HL-60/S4 (cell line): ENCODE measurements around the gene DOCK2.
"Not testable (repeated sequence)": the region's sequence is repeated elsewhere in the genome, so short reads cannot be mapped to it uniquely, and the experiment has no call there.

Experiments used
- in situ Hi-C: fragments of 300-500 bp; cut with MboI; formaldehyde crosslinking; loops from 2 replicates; pipeline ENCODE4 v1.14.3; 2022; ENCODE audit warnings: low sequenced_read_pairs

DOCK2 gene

GRCh38 chr5:169922474-169922873 is 285.4 kb downstream of the DOCK2 start:
- in situ Hi-C loops, result no loop called here

- in situ Hi-C loops, result no loop called here
Measured at GRCh38 chr5:169923988-169924387, 286.9 kb downstream of the DOCK2 start.

DNA sequence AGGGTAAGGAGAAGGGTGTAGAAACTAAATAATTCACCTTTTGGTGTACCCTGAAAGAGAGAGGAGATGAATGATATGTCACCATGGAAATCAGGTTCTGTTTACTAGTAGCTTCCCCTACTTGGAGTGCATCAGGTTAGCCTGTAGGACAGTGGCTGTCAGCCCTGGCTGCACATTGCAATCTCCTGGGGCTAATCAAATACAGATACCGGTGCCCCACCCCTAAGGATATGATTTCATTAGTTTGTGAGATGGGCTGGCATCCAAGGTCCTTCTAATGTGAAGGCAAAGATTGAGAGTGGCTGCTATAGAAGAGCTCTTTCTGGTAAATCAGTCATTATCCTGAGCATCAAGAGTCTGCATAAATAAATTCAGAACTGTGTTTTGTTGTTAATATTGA is 296.1 kb downstream of the DOCK2 start:
- in situ Hi-C loops, result no loop called here

DNA sequence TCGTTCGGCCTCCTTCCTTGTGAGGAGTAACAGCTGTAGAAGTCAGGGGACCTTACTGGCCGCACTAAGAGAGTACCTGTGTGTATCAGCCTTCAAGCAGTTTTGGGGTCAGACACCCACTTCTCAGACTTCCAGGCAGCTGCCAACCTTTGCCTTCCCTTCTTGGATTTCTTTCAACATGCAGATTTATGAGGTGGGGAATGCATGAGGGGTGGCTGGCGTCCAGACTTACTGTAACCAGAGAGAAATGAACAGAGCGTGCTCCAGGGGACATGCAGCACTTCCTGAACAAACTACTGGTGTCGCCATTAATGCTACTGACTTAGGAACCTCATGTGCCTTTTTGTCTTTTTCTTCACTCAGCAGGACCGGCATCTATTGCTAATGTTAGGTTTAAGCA is 296.5 kb downstream of the DOCK2 start:
- in situ Hi-C loops, result no loop called here

DNA sequence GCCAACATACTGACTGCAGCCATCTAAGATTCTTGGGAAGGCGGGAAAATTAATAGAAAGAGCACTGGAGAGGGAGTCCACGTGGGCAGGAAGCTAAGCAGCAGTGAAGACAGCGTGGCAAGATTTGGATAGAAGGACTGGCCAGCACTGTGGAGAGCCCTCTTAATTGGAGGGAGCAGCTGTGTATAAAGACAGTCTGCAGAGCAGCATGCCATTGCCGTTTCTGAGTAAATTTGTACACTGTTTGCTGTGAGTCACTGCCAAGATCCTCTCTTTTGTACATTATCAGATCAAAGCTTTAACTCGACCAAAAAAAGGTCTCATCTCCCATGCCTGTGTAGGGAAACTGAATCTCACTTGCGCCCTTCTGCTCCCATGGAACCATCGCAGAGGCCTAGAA is 297.9 kb downstream of the DOCK2 start:
- in situ Hi-C loops, result no loop called here

- in situ Hi-C loops, result no loop called here
Measured at GRCh38 chr5:169935762-169936161, 298.7 kb downstream of the DOCK2 start.

DNA sequence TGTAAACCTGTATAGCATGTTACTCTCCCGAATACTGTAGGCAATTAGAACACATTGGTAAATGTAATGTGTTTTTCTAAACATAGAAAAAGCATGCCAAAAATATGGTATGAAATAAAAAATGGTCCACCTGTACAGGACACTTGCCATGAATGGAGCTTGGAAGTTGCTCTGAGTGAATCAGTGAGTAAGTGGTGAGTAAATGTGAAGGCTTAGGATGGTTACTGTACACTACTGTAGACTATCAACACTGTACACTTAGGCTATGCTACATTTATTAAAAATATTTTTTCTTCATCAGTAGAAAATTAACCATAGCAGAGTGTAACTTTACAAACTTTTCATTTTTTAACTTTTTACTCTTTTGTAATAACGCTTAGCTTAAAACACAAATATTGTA is 301.4 kb downstream of the DOCK2 start:
- in situ Hi-C loops, result no loop called here

GRCh38 chr5:169939731-169940130 is 302.7 kb downstream of the DOCK2 start:
- in situ Hi-C loops, result no loop called here

DNA sequence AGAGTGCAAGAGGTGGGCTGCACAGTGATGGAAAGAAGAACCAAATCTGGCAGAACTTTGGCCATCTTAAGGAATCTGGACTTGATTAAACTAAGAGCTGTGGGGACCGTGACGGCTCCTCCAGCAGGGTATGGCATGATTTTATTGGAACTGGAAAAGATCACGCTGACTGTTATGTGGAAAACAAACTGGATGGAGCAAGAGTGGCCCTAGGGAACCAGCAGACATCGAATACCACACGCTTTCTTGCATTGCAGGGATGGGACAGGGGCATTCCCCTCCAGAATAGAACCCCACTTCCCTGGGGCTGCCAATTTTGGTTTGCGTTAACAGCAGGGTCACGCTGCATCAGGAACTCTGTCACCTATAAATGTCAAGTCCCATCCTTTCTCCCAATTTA is 304.5 kb downstream of the DOCK2 start:
- in situ Hi-C loops, result no loop called here

DNA sequence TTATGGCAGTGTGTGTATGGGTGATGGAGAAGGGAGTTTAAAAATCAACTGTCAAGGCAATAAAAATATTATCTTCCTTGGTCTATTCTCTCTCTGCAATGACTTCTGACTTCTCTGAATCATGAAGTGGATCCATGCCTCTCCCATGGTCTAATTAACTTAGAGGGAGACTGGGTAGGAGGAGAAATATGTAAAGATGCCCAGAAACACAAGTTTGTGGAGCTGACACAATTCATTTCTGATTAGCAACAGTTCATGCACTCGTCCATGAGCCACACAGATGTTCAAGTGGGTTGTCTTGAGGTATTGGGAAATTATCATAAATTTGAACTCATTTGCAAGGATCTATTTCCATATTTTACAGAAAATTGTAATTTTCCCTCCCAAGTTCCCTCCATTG is 305.1 kb downstream of the DOCK2 start:
- in situ Hi-C loops, result no loop called here

GRCh38 chr5:169943026-169943425 is 306.0 kb downstream of the DOCK2 start:
- in situ Hi-C loops, result no loop called here

DNA sequence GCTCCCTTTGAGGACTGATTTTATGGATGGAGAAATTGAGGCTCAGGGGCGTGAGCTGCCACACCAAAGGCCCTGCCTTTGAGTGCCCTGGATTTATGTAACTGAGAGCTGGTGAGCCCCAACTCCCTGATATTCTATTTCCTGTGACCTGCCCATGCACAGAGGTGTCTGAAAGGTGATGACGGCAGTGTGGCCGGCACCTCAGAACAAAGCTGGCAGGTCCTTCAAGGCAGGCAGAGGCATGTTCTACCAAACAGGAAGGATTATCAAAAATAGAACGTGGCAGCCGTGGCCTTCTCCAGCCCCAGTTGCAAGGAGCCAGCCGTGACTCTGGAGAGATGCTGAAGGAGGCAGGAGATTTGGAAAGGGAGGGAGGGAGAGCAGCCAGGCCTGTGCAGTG is 307.0 kb downstream of the DOCK2 start:
- in situ Hi-C loops, result no loop called here

- in situ Hi-C loops, result no loop called here
Measured at GRCh38 chr5:169944922-169945680, 308.0 kb downstream of the DOCK2 start.

DNA sequence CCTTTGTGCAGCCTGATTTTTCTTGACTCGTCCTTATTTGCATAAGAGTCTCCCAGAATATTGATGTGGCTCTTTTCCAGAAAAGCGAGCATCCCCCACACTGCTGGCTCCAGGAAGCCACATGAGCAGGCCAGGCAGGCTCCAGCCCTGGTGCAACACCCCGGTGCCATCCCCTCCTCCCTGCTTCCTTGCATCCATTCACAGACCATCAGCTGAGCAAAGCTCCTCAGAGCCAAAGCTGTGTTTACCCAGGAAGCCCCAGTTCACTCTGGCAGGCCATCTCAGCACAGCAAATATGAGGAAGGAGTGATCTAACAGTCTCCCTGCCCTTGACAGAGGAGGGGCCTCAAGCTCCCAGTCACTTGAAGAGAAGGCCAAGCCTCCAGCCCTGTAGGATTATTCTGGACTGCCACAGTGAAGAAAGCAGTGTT is 308.8 kb downstream of the DOCK2 start:
- in situ Hi-C loops, result no loop called here

DNA sequence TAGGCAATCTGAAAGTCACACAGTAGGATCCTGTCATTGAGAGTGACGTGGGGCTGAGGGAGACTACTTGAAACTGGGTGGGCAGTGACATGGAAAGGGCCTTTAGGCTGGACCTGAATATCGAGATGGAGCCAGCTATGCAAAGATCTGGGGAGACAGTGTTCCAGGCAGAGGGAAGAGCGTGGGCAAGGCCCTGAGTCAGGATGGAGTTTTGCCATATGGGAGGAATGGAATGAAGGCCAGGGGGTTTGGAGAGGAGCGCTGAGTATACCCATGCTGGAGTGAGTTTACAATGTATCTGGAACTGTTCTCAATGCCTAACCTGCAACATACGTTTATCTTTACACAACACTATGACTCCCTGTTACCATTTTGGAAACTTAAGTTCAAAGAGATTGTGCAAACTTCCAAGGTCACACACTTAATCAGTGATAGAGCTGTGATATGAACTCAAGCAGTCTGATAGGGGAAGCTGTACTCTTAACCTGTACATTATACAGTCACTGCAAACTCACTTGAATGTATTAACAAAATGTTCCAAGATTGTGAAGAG is 309.7 kb downstream of the DOCK2 start:
- in situ Hi-C loops, result no loop called here

DNA sequence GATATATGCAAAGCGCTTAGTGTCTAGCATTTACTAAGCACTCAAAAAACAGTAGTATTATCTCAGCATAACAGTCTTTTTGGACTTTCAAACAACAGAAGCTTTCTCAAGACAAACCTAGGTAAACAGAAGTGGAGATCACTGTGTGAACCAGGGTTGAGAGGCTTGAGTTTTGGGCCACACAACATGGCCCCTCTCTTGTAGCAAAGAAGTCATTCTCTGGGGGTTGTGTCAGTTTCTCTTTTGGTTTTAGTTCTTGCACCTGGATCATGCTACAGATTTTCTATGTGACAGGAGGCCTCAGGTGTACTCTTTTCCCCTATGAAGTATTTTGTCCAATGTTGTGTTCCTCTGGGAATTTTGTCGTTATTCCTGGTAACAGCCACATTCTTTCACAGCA is 313.3 kb downstream of the DOCK2 start:
- in situ Hi-C loops, result no loop called here

DNA sequence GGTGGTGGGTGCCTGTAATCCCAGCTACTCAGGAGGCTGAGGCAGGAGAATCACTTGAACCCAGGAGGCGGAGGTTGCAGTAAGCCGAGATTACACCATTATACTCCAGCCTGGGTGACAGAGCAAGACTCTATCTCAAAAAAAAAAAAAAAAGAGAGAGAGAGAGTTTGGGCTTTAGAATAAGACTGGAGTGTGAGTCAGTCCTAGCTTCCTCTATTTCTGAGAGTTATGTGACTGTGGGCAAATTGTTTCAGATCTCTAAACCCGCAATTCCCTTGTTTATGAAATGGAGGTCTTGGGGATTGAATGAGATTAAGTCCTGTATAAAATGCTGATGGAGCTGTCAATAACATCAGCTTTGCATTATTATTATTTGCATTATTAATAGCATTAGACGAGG is 316.1 kb downstream of the DOCK2 start:
- in situ Hi-C loops, result not testable (repeated sequence)

DNA sequence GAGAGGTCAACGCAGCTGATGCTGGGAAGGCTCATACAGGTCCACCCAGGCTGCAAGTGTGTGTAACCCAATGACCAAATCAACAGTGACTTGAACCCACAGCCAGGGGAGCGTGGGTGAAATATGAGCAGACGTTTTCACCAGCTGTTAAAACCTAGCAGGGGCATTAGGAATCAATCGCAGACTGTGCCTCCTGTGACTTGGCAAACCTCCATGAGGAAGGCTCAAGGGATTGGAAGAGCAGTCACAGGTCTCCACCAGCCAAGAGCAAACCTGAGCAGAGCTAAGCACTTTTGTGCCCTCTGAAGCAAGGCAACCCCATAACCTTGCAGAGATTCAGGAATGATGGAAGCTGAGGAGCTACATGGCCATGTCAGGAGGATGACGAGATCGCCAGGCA is 317.7 kb downstream of the DOCK2 start:
- in situ Hi-C loops, result no loop called here

- in situ Hi-C loops, result no loop called here
Measured at GRCh38 chr5:169956126-169956525, 319.1 kb downstream of the DOCK2 start.

DNA sequence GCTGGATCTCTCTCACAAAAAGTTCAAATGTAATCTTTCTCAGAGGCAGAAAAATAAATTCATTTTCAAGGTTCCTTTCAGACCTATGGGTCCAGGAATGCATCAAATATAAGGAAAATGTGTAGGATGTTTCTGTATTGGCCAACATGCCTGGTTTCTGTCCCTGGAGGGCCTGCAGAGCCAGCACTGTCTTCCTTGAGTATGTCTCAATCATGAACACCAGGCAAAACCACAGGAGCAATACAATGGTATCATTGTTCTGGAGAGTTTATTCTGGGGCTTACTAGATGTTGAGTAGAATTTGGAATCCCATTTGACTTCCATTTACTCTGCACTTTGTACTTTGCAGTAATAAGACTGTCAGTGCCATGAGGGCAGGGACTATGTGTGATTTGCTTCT is 319.7 kb downstream of the DOCK2 start:
- in situ Hi-C loops, result no loop called here

DNA sequence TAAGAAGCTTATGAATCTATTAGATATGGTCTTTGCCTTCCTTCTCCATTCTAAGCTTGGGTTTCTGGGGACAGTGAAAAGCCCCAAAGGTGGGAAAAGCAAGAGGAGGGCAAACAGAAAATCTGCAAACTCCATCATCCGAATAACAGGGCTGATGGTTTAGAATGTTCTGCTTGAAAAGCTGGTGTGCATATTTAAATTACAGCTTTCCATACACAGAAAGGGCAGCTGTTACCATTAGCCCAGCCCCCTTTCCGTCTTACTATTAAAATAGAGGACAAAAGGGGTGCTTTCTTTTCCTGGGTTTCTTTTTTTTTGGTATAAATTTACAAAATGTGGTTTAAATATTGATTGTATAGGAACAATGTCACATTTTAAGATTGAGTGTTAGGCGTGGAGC is 321.2 kb downstream of the DOCK2 start:
- in situ Hi-C loops, result no loop called here

DNA sequence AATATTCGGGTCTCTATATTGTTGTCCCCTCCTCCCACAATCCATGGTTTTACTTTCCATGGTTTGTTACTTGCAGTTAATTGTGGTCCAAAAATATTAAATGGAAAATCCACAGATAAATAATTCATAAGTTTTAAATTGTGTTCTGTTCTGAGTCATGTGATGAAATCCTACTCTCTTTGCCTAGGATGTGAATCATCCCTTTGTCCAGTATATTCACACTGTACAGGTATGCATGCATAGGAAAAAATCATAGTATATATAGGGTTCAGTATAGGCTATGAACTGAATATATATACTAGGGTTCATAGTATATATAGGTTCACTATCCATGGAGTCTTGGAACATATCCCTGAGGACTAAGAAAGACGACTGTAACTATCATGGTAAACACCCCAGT is 323.6 kb downstream of the DOCK2 start:
- in situ Hi-C loops, result no loop called here

DNA sequence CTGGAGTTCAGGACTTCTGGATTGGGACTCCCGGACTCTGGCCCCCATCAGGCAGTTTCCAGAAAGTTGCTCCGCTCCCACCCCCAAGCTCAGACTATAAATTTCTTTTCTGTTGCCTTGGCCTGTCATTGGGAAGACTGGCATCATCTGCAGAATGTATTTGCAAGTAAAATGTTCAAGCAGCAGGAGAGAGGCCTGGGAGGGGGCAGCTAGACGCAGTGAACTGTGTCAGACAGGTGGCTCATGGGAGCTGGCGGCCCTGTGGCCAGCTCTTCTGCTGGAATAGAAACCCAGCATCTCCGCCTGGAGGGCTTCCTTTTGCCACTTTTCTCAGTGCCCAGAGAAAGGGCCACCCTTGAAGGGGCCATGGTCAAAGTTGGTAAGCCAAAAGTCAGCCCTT is 327.2 kb downstream of the DOCK2 start:
- in situ Hi-C loops, result no loop called here
